GM21825 (cell line): ENCODE results near the gene OR2V2.
"Not testable (repeated sequence)": the region's sequence is repeated elsewhere in the genome, so short reads cannot be mapped to it uniquely, and the experiment has no call there.

Experiments used
- ATAC-seq: cut with Tn5 transposase; IDR thresholded peaks from one replicate; pipeline ENCODE4 v1.9.1; 2021; ENCODE audit warnings: mild to moderate bottlenecking, moderate library complexity; ENCODE audit not compliant: unreplicated experiment

OR2V2 gene

GRCh38 chr5:181114844-181115778 lies 32.3 kb upstream of the OR2V2 start:
- ATAC-seq, result no peak

DNA sequence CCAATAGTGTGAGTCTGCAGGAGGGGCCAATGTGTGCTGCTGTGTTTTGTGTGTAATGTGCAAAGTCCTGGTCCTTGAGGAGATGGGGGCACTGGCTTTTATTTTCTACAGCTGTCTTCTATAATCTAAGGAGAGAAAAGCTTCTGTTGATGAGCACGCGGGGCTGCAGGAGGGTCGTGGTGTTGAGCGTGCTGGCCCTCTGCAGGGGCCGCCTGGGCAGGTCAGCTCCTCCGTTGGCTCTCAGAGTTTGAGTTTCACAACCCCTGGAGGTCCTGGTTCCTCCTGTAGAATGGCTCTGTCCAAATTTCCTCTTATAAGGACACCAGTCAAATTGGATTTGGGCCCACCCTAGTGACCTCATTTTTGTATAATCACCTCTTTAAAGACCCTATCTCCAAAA lies 29.0 kb upstream of the OR2V2 start:
- no peak for ATAC-seq

DNA sequence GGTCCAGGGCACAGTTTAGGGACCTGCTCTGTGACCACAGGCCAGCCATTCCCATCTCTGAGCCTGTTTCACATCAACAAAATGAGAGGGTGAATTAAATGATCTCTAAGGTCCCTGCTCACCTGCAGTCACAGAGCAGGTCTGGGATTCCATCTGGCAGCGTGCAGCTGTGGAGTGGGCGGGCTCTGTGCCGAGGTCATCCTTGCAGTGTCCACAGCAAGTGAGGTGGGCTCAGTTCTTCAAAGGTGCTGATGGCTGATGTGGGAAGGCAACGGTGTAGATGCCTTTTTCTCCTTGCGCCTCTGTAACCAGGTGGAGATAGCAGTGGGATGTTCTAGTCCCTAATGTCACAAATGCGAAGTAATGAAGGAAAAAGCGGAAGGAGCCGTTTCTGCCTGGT lies 28.3 kb upstream of the OR2V2 start:
- ATAC-seq, result no peak

DNA sequence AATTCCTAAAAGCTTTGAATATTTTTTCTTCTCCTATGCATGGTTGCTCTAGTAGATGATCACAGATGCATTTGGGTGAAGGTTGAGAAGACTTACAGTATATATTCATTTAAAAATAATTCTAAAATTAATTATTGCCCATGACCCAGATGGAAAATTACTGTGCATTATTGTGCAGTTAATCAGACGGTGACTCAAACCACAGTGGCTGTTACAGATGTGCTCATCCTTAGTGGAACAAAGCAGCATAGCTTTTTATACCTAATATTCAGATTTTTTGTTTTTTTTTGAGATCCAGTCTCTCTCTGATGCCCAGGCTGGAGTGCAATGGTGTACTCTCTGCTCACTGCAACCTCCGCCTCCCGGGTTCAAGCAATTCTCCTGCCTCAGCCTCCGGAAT lies 27.1 kb upstream of the OR2V2 start:
- no peak for ATAC-seq

DNA sequence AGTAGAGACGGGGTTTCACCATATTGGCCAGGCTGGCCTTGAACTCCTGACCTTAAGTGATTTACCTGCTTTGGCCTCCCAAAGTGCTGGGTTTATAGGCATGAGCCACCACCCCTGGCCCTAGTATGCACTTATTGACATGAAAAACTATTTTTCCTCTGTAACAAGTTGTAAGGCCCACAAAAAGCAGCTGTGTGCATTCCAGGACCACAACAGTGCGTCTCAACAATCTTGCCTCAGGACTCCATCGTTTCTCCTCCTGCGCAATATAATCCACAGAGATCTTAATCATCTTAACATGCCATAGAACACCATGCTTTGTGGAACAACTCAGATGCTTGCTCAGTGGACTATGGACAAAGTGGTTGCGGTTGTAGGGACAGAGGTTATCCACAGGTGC lies 26.6 kb upstream of the OR2V2 start:
- ATAC-seq, result no peak

DNA sequence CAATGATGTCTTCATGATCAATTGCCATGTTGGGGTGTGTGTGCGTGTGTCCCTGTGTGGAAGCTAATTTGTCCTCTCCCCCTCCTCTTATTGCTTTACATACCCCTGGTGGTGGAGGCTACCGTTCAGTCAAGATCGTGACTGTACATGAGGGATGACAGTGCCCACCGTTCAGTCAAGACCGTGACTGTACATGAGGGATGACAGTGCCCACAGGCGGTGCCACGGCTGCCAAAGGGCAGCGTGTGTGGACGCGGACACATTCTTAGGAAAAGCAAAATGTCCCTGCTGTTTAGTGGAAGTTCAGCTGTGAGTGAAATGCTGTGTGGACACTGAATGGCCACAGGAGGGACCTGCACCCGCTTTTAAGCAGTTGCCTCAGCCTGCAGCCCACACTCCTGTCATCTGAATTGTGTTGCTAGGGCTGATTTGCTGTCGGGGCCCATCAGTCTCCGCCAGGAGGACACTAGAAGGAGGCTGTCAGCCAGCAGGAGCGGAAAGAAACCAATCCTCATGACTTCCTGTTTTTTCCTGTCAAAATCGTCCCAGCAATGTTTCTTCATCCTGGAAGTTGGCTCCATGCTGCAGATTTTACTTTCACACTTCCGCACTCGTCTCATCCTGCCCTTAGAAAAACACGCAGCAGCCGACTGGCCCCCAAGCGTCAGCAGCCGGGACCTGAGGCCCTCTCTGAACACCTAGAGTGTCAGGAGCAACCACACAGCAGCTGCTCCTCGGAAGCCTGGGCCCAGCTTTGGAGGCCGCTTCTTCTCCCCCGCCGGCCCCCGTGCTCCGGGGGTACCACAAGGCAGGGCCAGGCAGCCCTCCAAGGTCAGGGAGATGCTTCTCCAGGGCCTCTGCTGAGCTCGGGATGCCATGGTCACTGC lies 25.5 kb upstream of the OR2V2 start:
- ATAC-seq, result no peak

DNA sequence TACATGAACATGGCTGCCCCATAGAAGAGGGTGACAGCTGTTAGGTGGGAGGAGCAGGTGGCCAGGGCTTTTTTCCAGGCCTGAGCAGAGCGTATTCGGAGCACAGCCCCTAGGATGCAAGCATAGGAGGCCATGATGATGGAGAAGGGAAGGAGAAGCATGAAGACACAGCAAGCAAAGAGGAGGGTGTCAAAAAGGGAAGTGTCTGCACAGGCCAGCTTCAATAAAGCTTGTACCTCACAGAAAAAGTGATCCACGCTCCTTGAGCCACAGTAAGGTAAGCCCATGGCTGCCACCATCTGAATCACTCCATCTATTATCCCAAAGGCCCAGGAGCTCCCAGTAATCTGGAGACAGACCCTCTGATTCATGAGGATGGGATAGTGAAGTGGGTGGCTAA lies 22.9 kb upstream of the OR2V2 start:
- ATAC-seq, result no peak

GRCh38 chr5:181126841-181127240 lies 20.5 kb upstream of the OR2V2 start:
- ATAC-seq, result no peak

DNA sequence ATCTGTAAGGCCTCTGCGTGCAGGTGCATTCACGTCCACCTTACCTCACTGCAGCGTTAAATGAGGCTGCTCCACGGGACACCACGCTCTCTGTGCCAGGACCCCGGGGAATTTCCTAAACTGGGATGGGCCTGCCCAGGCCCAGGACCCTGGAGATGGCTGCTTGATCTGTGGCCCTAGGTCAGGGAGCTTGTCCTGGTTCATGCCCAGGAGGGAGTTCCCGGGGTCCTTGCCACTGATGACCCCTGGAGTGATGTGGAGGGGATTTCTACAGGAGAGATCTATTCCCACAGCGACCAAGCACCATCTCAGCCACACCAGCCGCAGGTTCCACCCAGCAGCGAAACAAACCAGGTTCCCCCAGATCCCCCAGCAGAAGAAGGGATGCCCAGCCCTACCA lies 19.9 kb upstream of the OR2V2 start:
- no peak for ATAC-seq

GRCh38 chr5:181127907-181128626 lies 19.3 kb upstream of the OR2V2 start:
- no peak for ATAC-seq

- ATAC-seq, result no peak
Observed at GRCh38 chr5:181129601-181130000, 17.8 kb upstream of the OR2V2 start.

GRCh38 chr5:181130081-181130480 lies 17.3 kb upstream of the OR2V2 start:
- ATAC-seq, result not testable (repeated sequence)

DNA sequence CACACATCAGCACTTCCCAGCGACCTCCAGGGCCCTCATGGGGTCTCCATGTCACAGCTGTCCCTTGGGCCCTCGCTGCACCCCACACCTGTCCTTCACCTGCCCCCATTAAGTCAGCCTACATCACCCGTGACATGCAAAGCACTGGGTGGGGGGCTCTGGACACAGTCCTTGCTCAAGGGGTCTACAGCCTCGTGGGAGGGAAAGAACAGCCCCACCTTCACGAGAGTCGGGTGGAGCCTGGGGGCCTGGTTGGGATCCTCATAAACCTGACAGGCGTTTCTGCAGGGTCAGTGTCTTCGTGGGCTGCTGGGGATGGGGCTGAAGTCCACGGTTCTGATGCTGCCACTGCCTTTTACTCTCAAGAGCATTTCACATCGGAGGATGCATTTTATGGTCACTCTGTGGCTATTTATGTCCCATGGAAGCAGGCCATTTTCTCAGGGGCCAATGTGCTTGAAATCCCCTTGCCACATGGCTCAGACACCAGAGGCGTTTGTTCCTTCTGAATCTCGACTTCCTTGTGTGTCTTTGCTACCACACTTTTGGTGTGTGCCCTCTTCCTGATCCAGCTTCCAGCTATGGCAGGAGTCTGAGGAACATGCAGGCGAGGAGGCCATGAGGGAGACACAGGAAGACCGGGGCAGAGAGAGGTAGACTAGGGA lies 16.4 kb upstream of the OR2V2 start, which contains the start of gene OR2V1:
TSS of gene OR2V1 (minus strand) at position 338 of the 665 bp plus-strand sequence. CDS start 5,865 bp downstream, outside the sequence.
- ATAC-seq, result no peak

- no peak for ATAC-seq
Observed at GRCh38 chr5:181131514-181131913, 15.9 kb upstream of the OR2V2 start.

- no peak for ATAC-seq
Observed at GRCh38 chr5:181133083-181133482, 14.3 kb upstream of the OR2V2 start.

- no peak for ATAC-seq
Observed at GRCh38 chr5:181133610-181134231, 13.7 kb upstream of the OR2V2 start.

DNA sequence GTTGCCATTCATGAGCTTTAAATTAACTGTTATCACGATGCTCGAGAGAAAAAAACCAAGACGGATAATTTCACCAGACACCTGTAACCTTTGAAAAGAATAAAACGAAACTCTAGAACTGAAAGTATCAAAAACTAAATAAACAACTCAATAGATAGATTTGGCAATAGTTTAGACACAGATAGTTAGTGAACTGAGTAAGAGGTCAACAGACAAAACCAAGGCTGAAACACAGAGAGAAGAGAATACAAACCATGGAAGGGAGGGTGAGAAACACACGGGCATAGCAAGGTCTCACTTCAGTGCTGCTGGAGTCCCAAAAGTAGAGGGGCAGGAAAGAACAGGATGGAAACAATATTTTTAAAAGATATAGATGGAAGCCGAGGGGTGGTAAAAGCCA lies 13.1 kb upstream of the OR2V2 start:
- no peak for ATAC-seq

DNA sequence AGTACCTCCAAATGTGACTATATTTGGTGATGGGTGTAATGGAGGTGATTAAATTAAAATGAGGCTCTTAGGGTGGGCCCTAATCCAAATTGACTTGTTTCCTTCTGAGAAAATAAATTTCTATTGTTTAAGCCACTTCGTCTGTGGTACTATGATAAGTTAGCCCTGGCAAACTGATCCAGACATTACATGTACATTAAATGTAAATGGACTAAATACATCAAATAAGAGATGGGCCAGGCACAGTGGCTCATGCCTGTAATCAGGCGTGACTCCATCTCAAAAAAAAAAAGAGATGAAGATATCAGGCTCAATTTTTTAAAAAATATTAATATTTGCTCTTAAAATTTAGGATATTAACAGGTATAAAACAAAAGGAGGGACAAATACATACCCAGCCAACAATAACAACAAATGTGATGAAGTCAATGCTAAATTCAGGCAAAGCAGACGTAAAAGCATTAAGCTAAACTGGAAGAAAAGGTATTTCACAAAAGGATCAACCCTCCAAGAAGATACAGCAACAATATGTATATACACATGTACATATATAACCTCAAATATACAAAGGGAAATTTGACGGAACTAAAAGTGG lies 10.9 kb upstream of the OR2V2 start:
- no peak for ATAC-seq

DNA sequence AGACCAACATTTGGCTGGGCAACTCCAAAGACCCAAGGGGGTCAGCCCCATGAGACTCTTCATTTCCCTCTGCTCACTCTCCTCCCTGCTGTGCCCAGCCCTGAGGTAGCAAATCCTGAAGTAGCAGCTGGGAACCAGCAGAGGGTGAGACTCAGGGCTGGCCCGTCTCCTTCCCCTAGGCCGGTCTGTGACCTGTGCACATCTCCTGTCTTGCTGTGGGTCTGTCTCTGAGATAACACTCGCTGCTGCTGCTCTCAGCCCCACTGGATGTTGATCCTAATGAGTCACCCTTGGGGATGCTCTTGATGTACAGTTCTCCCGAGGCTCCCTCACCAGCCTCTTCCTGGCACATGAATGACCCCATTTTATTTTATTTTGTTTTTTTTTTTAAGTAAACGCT lies 9.1 kb upstream of the OR2V2 start:
- ATAC-seq, result no peak

- no peak for ATAC-seq
Observed at GRCh38 chr5:181140766-181141165, 6.6 kb upstream of the OR2V2 start.
